HG03342 (cell line): Measurements from ENCODE around the gene RPL21.
"Not testable (repeated sequence)": the region's sequence is repeated elsewhere in the genome, so short reads cannot be mapped to it uniquely, and the experiment has no call there.

Source experiments
- ATAC-seq: cut with Tn5 transposase; IDR thresholded peaks from one replicate; pipeline ENCODE4 v1.9.1; 2021; ENCODE audit warnings: mild to moderate bottlenecking, moderate library complexity; ENCODE audit not compliant: unreplicated experiment

Gene RPL21

GRCh38 chr13:27251166-27252091, at the start of gene RPL21:
TSS of gene RPL21 (plus strand) at chr13:27251558. CDS start at chr13:27253777, 2,219 bp downstream.
- ATAC-seq, result peak; percentile 93

- ATAC-seq, result no peak
Observed at GRCh38 chr13:27201661-27202060, 49.7 kb upstream of the RPL21 start.

- no peak for ATAC-seq
Observed at GRCh38 chr13:27203186-27203585, 48.2 kb upstream of the RPL21 start.

- no peak for ATAC-seq
Observed at GRCh38 chr13:27203854-27204253, 47.5 kb upstream of the RPL21 start.

DNA sequence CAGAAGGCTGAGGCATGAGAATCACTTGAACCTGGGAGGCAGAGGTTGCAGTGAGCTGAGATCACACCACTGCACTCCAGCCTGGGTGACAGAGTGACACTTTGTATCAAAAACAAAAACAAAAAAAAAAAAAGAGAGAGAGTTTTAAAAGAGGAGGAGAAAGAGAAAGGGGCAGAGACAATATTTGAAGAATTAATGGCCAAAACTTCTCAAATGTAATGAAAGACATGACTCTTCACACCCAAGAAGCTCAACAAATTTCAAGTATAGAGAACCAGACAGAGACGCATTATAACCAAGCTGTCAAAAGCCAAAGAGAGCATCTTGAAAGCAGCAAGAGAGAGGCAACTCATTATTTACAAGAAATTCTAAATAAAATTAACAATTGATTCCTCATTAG, 42.8 kb upstream of the RPL21 start:
- ATAC-seq, result no peak

GRCh38 chr13:27211271-27211670, 40.1 kb upstream of the RPL21 start:
- ATAC-seq, result no peak

DNA sequence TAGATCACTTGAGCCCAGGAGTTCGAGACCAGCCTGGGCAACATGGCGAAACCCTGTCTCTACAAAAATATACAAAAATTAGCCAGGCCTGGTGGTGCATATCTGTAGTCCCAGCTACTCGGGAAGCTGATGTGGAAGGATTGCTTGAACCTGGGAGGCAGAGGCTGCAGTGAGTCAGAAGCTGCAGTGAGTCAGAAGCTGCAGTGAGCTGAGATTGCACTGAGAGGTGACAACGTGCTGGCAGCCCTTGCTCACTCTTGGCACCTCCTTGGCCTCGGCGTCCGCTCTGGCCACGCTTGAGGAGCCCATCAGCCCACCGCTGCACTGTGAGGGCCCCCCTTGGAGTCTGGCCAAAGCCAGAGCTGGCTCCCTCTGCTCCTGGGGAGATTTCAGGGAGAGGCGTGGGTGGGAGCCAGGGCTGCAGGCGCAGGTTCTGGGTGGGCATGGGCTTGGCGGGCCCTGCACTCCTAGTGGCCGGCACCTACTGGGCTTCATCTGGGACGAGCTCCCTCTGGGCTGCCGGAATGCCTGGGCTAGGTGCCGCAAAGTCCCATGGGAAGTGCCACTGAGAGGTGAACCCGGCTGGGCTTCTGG, 39.5 kb upstream of the RPL21 start:
- ATAC-seq, result no peak

GRCh38 chr13:27213386-27213785, 38.0 kb upstream of the RPL21 start:
- not testable (repeated sequence) for ATAC-seq

DNA sequence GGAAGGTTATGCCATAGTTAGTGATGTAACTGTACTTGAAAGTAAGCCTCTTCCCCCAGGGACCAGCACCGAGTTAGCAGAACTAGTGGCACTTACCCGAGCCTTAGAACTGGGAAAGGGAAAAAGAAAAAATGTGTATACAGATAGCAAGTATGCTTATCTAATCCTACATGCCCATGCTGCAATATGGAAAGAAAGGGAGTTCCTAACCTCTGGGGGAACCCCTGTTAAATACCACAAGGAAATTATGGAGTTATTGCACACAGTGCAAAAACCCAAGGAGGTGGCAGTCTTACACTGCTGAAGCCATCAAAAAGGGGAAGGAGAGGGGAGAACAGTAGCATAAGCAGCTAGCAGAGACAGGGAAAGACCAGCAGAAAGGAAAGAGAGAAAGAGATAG, 33.6 kb upstream of the RPL21 start:
- ATAC-seq, result not testable (repeated sequence)

GRCh38 chr13:27218861-27219260, 32.5 kb upstream of the RPL21 start:
- not testable (repeated sequence) for ATAC-seq

DNA sequence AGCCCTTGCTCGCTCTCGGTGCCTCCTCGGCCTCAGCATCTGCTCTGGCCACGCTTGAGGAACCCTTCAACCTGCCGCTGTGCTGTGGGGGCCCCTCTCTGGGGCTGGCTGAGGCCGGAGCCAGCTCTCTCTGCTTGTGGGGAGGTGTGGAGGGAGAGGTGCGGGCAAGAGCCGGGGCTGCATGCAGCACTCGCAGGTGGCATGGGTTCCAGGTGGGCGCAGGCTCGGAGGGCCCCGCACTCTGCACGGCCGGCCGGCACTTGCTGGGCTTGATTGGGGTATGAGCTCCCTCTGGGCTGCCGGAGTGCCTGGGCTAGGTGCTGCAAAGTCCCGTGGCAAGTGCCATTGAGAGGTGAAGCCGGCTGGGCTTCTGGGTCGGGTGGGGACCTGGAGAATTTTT, 31.7 kb upstream of the RPL21 start:
- ATAC-seq, result no peak

DNA sequence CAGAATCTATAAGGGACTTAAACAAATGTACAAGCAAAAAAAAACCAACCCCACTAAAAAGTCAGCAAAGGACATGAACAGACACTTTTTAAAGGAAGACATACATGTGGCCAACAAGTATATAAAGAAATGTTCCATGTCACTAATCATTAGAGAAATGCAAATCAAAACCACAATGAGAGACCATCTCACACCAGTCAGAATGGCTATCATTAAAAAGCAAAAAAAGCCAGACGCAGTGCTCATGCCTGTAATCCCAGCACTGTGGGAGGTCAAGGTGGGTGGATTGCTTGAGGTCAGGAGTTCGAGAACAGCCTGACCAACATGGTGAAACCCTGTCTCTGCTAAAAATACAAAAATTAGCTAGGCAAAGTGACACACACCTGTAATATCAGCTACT, 29.3 kb upstream of the RPL21 start:
- not testable (repeated sequence) for ATAC-seq

GRCh38 chr13:27226991-27227390, 24.4 kb upstream of the RPL21 start:
- ATAC-seq, result no peak

GRCh38 chr13:27228131-27228530, 23.2 kb upstream of the RPL21 start:
- ATAC-seq, result no peak

- ATAC-seq, result no peak
Observed at GRCh38 chr13:27229642-27230041, 21.7 kb upstream of the RPL21 start.

DNA sequence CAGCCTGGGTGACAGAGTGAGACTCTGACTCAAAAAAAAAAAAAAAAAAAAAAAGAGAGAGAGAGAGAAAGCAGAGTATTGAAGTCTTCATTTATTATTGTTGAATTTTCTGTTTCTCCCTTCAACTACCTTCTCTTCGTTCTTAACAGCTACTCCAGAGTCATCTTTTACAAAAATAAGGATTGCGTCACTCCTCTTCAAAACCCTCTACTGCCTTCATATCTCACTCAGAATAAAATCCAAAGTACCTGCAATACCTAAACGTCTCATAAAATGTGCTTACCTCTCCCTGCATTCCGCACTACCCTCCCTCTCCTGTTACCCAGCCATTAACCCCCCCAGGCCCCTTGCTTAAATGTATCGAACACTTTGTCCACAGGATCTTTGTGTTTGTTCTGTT, 17.4 kb upstream of the RPL21 start:
- no peak for ATAC-seq

GRCh38 chr13:27236478-27236877, 14.9 kb upstream of the RPL21 start:
- ATAC-seq, result no peak

GRCh38 chr13:27242702-27243101, 8.7 kb upstream of the RPL21 start:
- ATAC-seq, result no peak

DNA sequence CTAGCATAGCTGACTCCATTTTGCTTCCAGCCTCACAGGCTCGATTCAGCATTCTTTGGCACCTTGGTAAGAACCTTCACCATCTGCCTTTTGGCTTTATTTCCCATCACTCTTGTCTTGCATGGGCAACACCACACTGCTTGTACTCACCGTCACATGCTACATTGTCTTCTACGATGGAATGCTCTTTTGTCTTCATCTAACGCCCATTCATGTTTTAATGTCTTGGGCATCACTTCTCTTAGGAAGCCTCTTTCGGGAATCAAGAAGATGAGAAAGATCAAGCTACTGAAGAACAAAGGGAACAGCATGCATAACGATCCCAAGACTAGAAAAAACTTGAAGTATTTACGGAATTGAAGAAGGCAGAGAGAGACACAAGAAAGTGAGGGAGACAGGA, 5.7 kb upstream of the RPL21 start:
- ATAC-seq, result no peak

DNA sequence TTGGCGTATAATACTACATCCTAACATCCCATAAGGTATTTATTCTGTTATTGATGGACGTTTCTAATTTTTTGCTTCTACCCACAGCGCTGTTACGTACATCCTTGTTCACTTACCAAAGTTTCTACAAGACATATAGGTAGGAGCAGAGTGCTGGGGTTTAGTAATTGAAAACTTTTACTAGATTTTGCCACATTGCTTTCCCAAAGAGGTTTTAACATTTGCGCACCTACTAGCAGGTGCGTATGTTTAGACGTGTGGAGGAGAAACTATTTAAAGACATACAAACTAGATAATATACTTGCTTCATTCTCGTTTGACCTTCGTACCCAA, 559 bp upstream of the RPL21 start:
- peak; percentile 4 for ATAC-seq

DNA sequence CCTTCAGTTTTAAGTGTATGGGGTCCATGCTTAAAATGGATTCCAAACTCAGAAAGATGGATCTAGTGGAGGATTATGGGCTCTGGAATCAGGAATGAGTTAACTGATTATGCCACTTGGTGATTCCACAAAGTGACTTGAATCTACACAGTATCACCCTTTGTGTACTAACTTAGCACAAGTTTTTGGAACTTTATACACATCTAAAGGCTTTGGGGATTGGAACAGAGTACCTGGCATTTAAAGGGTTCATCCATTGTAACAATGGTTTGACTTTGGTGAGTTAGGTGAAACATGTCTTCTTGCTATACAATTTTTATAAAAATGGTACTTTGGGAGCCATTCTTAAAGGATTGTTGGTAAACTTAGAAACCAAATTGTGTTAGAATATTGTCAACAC, 1.1 kb downstream of the RPL21 start:
- ATAC-seq, result no peak

- no peak for ATAC-seq
Observed at GRCh38 chr13:27257233-27257568, 5.8 kb downstream of the RPL21 start.
